Mucosa of rectum (tissue), 2 donors: ENCODE data around the gene GREB1L.

Experiments used
- H3K27ac ChIP-seq, 2 donors: one replicate each; pipeline ENCODE4 v1.7.0; 2013; ENCODE audit warnings: inconsistent platforms in 2 of 2, low read depth in 2 of 2, low read length in 2 of 2
- H3K27me3 ChIP-seq, 2 donors: one replicate each; pipeline ENCODE4 v1.7.0; 2013; ENCODE audit warnings: low read length in 2 of 2; ENCODE audit not compliant: control insufficient read depth in 2 of 2, insufficient read depth in 2 of 2
- H3K36me3 ChIP-seq, 2 donors: one replicate each; pipeline ENCODE4 v1.7.0; 2013; ENCODE audit warnings: low read length in 2 of 2; ENCODE audit not compliant: control insufficient read depth in 2 of 2, insufficient read depth in 2 of 2
- H3K4me1 ChIP-seq, 2 donors: one replicate each; pipeline ENCODE4 v1.7.0; 2013; ENCODE audit warnings: low read length in 2 of 2, mild to moderate bottlenecking in 1 of 2; ENCODE audit not compliant: control insufficient read depth in 2 of 2, insufficient read depth in 2 of 2
- H3K4me3 ChIP-seq, 2 donors: one replicate each; pipeline ENCODE4 v1.7.0; 2013; ENCODE audit warnings: low read length in 2 of 2
- H3K9ac ChIP-seq, 2 donors: one replicate each; pipeline ENCODE4 v1.7.0; 2013; ENCODE audit warnings: low read length in 2 of 2, low read depth in 1 of 2, mild to moderate bottlenecking in 1 of 2
- H3K9me3 ChIP-seq, 2 donors: one replicate each; pipeline ENCODE4 v1.7.0; 2013; ENCODE audit warnings: low read length in 2 of 2; ENCODE audit not compliant: control insufficient read depth in 2 of 2
- donor health status: healthy.
- donor health status: Normal muscosa, but diverticular disease.

Gene GREB1L

DNA sequence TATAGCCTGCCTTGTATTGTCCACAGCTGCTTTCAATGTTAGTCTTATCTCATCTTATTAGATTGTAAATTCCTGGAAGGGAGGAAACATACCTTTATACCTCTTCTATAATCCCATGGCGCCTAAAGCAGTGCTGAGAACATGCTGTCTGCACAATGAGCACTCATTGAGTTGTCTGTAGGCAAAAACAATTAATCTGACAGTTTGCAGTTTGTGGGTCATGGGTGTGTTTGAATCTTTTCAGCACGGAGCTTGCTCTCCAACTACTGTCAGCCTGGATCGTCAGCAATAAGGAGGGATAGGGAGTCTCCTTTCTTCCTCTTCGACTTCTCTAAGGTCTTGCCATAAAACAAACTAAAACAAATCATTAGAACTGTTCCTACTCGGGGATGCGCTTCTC is 26.5 kb upstream of the GREB1L start:
- no peaks in the 10 kb centered on the region for H3K27me3 ChIP-seq
- no peak overlapping the region for H3K27ac ChIP-seq
- no peaks in the 10 kb centered on the region for H3K36me3 ChIP-seq
- H3K4me1 ChIP-seq = no peaks in the 10 kb centered on the region
- no peak overlapping the region for H3K4me3 ChIP-seq
- no peak overlapping the region for H3K9ac ChIP-seq
- H3K9me3 ChIP-seq = no peaks in the 10 kb centered on the region

DNA sequence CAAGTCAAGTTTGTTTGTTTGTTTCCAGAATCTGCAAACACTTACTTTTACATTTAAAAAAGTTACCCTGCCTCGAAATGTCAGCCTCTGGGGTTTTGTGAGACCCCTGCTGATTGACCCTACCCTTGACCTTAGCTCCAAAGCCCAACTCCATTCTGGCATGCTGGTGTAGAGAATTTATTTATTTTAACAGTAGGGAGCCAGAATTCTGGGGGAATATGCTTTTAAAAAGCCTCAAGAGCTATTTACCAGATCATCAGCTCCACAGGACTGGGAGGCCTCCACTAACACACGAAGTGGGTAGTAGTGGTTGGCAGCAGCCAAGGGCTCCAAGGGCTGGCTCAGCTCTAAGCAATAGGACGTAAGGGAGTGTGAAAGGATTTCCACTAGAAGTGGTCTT is 23.2 kb upstream of the GREB1L start:
- no peaks in the 10 kb centered on the region for H3K27me3 ChIP-seq
- no peak overlapping the region for H3K27ac ChIP-seq
- H3K9me3 ChIP-seq = no peaks in the 10 kb centered on the region
- H3K9ac ChIP-seq = no peak overlapping the region
- no peaks in the 10 kb centered on the region for H3K4me1 ChIP-seq
- no peaks in the 10 kb centered on the region for H3K36me3 ChIP-seq
- H3K4me3 ChIP-seq = no peak overlapping the region

DNA sequence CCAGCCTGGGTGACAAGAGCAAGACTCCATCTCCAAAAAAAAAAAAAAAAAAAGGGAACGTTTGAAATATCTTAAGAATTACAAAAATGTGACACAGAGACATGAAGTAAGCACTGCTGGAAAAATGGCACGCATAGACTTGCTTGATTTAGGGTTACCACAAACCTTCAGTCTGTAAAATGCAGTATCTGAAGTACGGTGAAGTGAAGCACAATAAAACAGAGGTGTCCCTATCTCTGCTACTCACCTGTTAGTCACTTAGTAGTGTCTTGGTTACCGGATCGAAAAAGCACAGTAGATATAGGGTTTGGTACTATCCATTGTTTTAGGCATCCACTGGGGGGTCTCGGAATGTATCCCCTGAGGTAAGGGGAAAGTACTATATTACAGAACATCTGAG is 11.6 kb upstream of the GREB1L start:
- no peaks in the 10 kb centered on the region for H3K27me3 ChIP-seq
- no peak overlapping the region for H3K4me3 ChIP-seq
- no peak overlapping the region for H3K27ac ChIP-seq
- H3K9me3 ChIP-seq = no peaks in the 10 kb centered on the region
- H3K4me1 ChIP-seq = no peaks in the 10 kb centered on the region
- H3K9ac ChIP-seq = no peak overlapping the region
- no peaks in the 10 kb centered on the region for H3K36me3 ChIP-seq

DNA sequence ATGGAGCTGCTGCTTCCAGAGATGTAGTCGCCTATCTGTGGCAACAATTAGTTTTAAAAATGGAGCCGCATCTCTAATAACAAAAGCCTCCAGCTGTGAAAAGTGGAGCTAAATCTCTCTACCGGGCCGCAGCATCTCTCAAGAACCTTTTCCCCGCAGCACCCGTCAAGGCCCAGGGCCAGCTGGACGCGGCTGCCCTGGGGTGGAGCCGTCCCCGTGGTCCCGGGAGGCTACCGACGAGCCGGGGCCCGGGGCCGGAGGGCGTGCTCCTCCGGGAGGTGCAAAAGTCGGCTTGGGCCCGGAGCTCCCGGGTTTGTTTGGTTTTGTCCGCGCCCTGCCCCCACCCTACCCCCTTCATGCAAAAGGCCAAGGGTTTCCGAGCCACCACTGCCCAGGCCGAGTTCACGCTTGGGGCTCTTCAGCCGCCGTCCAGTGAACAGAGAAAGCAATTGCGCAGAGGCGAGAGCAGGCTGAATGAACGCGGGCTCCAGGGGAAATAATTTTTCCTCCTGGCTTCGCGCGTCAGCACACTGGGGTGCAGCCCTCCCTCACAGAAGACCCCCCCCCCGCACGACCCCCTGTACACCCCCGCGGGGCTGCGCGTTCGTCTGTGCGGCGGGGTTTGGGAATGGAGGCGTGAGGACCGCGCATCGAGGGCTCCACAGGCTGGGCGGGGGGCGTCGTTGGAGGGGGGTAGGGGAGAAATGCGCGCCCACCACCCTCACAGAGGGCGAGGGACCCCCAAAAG is 557 bp upstream of the GREB1L start:
- H3K4me3 ChIP-seq = no peak overlapping the region
- no peak overlapping the region for H3K27ac ChIP-seq
- H3K36me3 ChIP-seq = no peaks in the 10 kb centered on the region
- H3K27me3 ChIP-seq = peaks cover 20 to 29% of the 10 kb centered on the region in 2 donors
- H3K4me1 ChIP-seq = peaks cover 0 to 6% of the 10 kb centered on the region in 2 donors
- H3K9me3 ChIP-seq = no peaks in the 10 kb centered on the region
- H3K9ac ChIP-seq = no peak overlapping the region

DNA sequence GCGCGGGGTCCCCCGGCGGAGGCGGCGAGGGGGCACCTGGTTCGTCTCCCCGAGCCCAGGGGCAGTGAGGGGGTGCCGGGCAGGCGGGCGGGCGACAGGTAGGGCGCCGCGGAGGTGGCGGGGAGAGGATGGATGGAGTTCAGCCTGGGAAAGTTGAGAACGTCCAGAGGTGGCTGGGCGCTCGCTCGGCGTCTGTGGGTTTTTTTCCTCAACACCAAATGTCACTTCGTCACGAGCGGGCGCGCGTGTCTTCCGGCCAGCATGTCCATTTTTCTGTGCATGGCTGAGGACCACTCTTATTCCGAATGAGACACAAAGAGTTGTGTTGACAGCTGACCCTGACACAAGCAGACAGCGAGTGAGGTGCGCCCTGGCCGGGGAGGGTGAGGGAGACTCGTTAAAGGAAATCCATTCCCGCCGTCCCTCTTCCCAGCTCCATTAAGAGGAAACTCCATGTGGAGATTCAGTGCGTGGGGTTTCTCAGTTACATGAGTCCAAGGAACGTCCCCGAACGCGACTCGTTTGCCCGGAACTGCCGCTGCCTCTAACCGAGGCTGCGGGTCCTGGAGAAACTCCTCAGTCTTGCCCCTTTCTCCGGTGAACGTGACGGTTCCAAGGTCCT is 859 bp downstream of the GREB1L start:
- H3K9me3 ChIP-seq = no peaks in the 10 kb centered on the region
- peaks cover 20 to 29% of the 10 kb centered on the region in 2 donors for H3K27me3 ChIP-seq
- peak overlapping the region; percentile 37 to 48 for H3K4me3 ChIP-seq
- H3K4me1 ChIP-seq = peaks cover 0 to 6% of the 10 kb centered on the region in 2 donors
- no peaks in the 10 kb centered on the region for H3K36me3 ChIP-seq
- no peak overlapping the region for H3K9ac ChIP-seq
- H3K27ac ChIP-seq = no peak overlapping the region

DNA sequence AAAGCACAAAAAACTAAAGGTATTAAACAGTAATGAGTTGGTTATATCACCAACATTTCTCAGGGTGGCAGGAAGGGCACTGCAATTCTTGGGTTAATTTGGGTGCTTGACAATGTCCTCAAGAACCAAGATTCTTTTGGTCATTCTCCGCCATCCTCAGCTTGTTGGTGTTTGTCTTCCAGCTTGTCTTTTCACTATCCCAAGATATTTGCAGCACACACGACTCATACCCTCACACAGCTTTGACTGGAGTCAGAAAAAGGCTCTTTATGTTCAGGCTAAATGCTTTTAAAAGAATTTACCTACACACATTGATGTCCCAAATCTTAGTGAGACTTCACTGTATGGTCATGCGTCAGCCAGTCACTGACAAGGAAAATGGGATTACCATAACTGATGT is 12.5 kb downstream of the GREB1L start:
- H3K36me3 ChIP-seq = no peaks in the 10 kb centered on the region
- H3K4me3 ChIP-seq = no peak overlapping the region
- H3K9me3 ChIP-seq = no peaks in the 10 kb centered on the region
- no peaks in the 10 kb centered on the region for H3K4me1 ChIP-seq
- no peak overlapping the region for H3K27ac ChIP-seq
- no peak overlapping the region for H3K9ac ChIP-seq
- no peaks in the 10 kb centered on the region for H3K27me3 ChIP-seq

DNA sequence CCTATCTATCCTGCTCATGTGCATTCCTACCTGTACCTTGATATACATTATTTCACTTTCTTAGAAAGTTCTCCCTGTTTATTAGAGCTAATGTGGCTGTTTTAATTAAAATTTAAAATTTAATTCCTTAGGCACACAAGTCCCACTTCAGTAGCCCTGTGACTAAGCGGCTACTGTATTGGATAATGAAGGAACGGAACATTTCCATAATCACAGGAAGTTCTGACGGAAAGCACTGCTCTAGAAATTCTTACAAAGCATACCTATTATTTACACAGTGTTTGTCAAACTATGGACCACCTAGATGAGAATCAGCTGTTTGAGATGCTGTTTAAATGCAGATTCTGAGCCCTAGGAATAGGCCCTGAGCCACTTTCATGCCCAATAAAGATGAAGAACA is 13.2 kb downstream of the GREB1L start:
- Histone ChIP-seq H3K4me1 (no peaks in the 10 kb centered on the region), H3K9ac (no peak overlapping the region)

DNA sequence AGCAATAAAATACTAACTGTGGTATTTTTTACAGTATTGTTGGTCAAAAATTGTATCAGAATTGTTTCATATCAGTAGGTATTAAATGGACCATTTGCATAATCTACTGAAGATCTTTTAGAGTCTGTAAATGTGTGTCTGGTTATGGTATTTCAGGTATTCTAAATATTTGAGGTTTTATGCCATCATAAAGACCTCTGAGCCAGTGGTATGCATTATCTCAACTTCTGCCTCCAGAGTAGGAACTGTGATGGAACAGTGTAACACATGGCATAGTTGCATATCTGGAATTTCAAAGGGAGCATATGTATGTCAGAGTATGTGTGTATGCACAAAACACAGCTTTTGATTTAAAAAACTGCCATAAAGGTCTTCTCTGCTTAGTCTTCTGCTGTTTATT is 15.4 kb downstream of the GREB1L start:
- no peaks in the 10 kb centered on the region for H3K27me3 ChIP-seq
- H3K4me3 ChIP-seq = no peak overlapping the region
- no peak overlapping the region for H3K9ac ChIP-seq
- no peaks in the 10 kb centered on the region for H3K4me1 ChIP-seq
- no peak overlapping the region for H3K27ac ChIP-seq
- H3K36me3 ChIP-seq = no peaks in the 10 kb centered on the region
- no peaks in the 10 kb centered on the region for H3K9me3 ChIP-seq

More for the DNA sequence above, 13.2 kb downstream of the GREB1L start:
- H3K27me3 ChIP-seq = no peaks in the 10 kb centered on the region
- H3K4me3 ChIP-seq = no peak overlapping the region
- H3K27ac ChIP-seq = no peak overlapping the region
- no peaks in the 10 kb centered on the region for H3K9me3 ChIP-seq
- no peaks in the 10 kb centered on the region for H3K36me3 ChIP-seq

DNA sequence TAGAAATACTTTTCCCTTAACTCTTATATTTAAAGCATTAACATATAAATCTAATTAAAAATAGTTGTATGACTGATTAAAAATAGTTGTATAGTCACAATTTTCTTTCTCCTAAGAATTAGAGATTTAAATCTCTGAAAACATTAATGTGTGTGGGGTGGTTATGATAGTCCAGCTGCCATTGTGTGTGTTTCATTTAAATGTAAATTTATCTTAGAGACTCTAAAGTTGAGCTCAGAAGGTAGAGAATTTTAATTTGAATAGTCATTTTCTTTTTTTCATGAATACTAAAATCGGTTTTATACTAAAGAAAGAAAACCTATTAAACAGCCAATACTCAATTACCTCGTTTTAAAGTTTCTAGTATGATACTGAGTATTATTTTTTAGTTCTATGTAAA is 18.6 kb downstream of the GREB1L start:
- Histone ChIP-seq H3K9ac (no peak overlapping the region), H3K36me3 (no peaks in the 10 kb centered on the region), H3K4me3 (no peak overlapping the region), H3K9me3 (no peaks in the 10 kb centered on the region), H3K27ac (no peak overlapping the region), H3K4me1 (no peaks in the 10 kb centered on the region), H3K27me3 (no peaks in the 10 kb centered on the region)

DNA sequence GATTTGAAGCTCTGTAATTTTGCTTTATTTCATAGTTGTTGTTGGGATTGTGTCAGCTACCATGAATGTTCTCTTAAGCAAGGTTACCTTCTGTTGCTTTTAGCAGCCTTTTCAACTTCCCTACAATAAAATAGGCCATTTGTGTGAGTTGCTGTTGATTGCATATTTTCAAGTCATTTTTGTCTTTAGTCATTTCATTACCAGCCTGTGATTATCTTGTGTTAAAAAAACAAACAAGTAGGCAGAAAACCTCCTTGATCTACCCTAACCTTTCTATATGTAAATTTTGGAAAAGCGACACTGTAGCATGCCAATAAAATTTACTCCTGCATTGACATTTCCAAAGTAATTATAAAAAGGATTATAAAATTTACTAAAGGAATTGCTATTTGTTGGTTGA is 19.3 kb downstream of the GREB1L start:
- Histone ChIP-seq H3K27ac (no peak overlapping the region), H3K9ac (no peak overlapping the region), H3K4me3 (no peak overlapping the region), H3K27me3 (no peaks in the 10 kb centered on the region), H3K4me1 (no peaks in the 10 kb centered on the region), H3K9me3 (no peaks in the 10 kb centered on the region), H3K36me3 (no peaks in the 10 kb centered on the region)
